KOPT-K1 (cell line): ENCODE results near the gene DGKI.

Experiments used
- H3K27ac ChIP-seq: fragments of 200-600 bp; sonication (generic); 2 replicates; pipeline ENCODE4 v1.5.1; 2016; ENCODE audit warnings: antibody characterized with exemption, mild to moderate bottlenecking, low read depth, low read length; ENCODE audit not compliant: poor library complexity, severe bottlenecking
- H3K36me3 ChIP-seq: fragments of 200-600 bp; sonication (generic); 2 replicates; pipeline ENCODE4 v1.5.1; 2017; ENCODE audit warnings: antibody characterized with exemption, mild to moderate bottlenecking, low read length, moderate library complexity; ENCODE audit not compliant: insufficient read depth
- H3K9me3 ChIP-seq: fragments of 200-600 bp; sonication (generic); 2 replicates; pipeline ENCODE4 v1.5.1; 2017; ENCODE audit warnings: antibody characterized with exemption, low read length, mild to moderate bottlenecking; ENCODE audit not compliant: insufficient read depth, poor library complexity, severe bottlenecking

The DGKI gene

GRCh38 chr7:137760111-137760510 is 86.7 kb downstream of the DGKI start:
- Histone ChIP-seq H3K9me3 (no peaks in the 10 kb centered on the region), H3K27ac (no peak overlapping the region), H3K36me3 (no peaks in the 10 kb centered on the region)

DNA sequence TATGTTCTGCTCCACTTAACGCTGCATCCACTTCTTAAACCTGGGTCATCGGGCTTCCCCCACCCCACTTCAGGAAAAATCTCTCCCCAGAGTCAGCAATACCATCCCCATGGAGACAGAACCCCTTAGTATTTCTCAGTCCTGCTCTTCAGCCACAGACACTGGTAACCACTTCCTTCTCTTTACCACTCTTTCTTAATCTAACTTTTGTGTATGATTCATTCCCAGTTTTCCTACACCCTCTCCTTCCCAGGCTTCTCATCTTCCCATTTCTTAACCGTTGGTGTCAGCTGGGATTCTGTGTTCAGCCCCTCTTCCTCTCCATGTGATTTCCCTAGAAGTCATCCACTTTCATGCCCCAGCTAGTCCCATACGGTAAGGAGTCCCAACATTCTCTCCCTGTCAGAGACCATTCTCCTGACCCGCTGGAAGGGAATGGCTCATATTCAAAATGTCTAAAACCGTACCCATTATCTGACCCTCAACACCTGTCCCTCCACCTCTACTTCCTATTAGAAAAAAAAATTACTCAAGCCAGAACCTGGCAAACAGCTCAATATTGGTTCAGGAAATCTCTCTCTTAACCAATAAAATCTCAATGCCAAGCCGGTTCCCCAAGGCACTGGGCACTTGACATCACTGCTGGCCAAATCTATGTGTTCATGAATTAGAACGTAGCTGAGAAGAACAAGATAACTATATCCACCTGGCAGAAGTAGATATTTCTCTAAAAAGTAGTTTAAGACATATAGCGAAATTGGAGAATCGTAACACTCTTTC is 89.4 kb downstream of the DGKI start:
- H3K36me3 ChIP-seq: no peaks in the 10 kb centered on the region
- H3K9me3 ChIP-seq: no peaks in the 10 kb centered on the region
- H3K27ac ChIP-seq: no peak overlapping the region

DNA sequence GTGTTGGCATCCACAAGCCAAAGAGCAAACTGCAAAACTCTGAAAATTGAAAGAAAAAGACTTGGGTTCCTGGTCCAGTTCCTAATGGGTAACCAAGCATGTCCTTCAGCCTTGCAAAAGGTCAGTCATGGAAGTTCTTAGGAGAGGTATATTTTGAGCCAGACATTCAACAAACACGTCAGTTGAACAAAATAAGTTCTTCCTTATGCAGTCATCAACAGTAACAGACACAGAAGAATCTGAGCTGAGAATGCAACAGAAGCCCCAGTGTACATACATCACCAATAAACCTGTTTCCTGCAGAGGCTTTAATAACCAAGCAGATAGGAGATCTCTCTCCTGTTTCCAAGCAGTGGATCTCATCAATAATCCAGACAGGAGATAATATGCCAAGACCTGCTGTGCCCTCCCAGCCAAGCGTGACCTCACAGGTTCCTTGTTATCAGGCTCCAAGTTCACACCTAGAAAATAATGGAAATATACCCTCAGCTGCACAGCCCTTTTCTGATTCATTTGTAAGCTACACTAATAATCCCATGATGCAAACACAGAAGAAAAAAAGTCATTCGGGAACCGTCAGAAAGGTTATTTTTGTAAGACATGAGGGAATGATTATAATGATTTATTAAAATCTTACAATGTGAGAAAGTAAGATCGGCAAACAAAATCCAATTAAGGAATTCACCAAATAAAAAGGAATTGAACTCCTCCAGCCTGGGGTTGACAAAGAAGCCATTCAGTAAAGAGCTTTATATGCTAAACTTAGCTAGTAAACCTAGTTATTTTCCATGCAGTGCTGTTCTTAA is 90.7 kb downstream of the DGKI start:
- Histone ChIP-seq H3K9me3 (no peaks in the 10 kb centered on the region), H3K36me3 (no peaks in the 10 kb centered on the region), H3K27ac (no peak overlapping the region)

GRCh38 chr7:137755427-137755826 is 91.3 kb downstream of the DGKI start:
- Histone ChIP-seq H3K27ac (no peak overlapping the region), H3K36me3 (no peaks in the 10 kb centered on the region), H3K9me3 (no peaks in the 10 kb centered on the region)

DNA sequence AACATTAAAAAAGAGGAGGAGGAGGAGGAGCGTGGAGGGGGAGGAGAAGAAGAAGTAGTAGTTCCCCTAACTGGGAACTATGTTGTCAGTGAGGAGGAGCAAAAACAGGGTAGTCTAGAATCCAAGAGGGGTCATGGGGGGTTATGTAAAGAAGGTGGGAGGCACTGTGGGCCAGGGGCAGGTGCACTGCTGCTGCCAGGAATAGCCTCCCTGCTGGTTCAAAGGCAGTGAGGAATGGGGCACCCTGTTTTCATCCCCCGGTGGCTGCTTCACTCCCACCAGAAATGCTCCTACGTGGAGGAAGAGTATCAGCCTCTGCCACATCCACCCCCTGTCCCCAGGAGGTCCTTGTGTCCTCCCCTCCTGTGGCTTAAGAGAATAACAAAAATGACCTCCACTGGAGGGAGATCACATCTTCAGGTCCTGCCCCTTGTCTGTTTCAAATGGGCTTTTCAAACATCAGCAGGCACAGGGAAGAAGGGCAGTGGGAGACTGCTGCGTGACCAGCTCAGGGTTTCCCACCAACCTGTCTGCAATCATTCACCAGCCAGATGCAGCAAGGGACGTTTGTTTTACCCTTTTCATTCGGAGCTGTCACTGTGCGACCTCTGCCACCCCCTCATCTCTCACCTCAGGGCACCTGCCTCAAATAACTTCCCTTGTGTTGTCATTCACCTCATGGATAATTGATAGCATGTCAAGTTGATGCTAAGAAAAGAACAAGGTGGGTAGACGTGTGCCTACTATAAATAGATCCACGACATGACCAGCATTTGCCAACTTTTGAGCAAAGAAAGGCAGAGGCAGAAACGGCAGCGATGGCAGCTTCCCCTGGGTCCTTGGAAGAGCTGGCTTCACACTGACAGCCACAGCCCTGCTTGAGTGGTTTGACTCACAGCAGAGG is 92.6 kb downstream of the DGKI start:
- Histone ChIP-seq H3K27ac (no peak overlapping the region), H3K36me3 (no peaks in the 10 kb centered on the region), H3K9me3 (no peaks in the 10 kb centered on the region)

- no peak overlapping the region for H3K27ac ChIP-seq
These were observed 93.2 kb downstream of the DGKI start for GRCh38 chr7:137753575-137753947.

DNA sequence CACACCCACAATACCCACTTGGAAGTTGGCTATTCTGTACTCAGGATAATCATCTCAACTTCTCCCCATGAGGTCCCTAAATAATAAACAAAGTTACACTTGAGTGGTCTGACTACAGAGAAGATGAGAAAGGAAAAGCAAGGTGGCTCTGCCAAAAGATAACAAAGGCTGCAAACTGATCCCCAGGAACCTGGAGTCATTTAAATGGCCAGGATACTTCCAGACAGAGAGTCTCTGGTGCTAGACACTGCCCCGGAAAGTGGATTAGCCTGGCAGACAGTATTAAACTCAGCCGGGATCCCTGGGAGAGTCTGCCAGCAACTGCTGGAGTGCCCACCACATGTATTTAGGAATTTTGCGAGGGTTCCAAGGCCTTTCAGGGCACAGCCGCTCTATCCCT is 93.7 kb downstream of the DGKI start:
- no peak overlapping the region for H3K27ac ChIP-seq
- no peaks in the 10 kb centered on the region for H3K36me3 ChIP-seq
- no peaks in the 10 kb centered on the region for H3K9me3 ChIP-seq

More at GRCh38 chr7:137753575-137753947, 93.2 kb downstream of the DGKI start:
- Histone ChIP-seq H3K36me3 (no peaks in the 10 kb centered on the region), H3K9me3 (no peaks in the 10 kb centered on the region)

DNA sequence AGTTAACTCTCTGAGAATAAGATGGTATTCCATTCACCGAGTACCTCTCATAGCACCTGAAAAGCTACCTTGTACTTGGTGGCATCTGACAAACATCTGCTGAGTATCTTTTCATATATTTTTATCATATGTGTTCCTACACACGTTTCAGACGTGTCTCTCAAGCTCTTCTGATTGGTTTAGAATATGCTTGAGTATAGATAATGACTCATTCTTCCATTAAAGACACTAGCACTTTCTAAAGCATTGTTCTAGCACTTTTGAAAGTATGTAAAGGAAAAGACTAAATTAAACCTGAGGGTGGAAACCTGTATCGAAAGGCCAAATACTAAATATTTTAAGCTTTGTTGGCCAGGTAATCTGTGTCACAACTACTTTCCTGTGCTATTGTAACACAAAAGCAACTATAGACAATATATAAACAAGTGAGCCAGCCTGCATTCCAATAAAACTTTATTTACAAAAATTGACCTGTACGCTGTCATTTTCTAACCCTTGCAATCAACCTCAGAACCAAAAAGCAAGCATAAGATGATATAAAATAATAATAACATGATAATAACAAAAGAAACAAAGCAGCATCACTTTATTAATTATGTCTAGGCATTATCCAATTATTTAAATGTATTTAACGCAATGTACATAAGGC is 95.3 kb downstream of the DGKI start:
- no peaks in the 10 kb centered on the region for H3K9me3 ChIP-seq
- H3K27ac ChIP-seq: no peak overlapping the region
- H3K36me3 ChIP-seq: no peaks in the 10 kb centered on the region

GRCh38 chr7:137747359-137748031 is 99.3 kb downstream of the DGKI start:
- no peak overlapping the region for H3K27ac ChIP-seq
- no peaks in the 10 kb centered on the region for H3K36me3 ChIP-seq
- H3K9me3 ChIP-seq: peaks cover 8% of the 10 kb centered on the region

- H3K27ac ChIP-seq: no peak overlapping the region
- peaks cover 8% of the 10 kb centered on the region for H3K9me3 ChIP-seq
- no peaks in the 10 kb centered on the region for H3K36me3 ChIP-seq
These were observed 103.8 kb downstream of the DGKI start for GRCh38 chr7:137743021-137743420.

GRCh38 chr7:137742051-137742450 is 104.7 kb downstream of the DGKI start:
- Histone ChIP-seq H3K9me3 (peaks cover 8% of the 10 kb centered on the region), H3K36me3 (no peaks in the 10 kb centered on the region), H3K27ac (no peak overlapping the region)

GRCh38 chr7:137741443-137741842 is 105.3 kb downstream of the DGKI start:
- H3K36me3 ChIP-seq: no peaks in the 10 kb centered on the region
- H3K27ac ChIP-seq: no peak overlapping the region
- H3K9me3 ChIP-seq: peaks cover 8% of the 10 kb centered on the region

- Histone ChIP-seq H3K9me3 (no peaks in the 10 kb centered on the region), H3K36me3 (no peaks in the 10 kb centered on the region), H3K27ac (no peak overlapping the region)
These were observed 112.6 kb downstream of the DGKI start for GRCh38 chr7:137734221-137734620.

DNA sequence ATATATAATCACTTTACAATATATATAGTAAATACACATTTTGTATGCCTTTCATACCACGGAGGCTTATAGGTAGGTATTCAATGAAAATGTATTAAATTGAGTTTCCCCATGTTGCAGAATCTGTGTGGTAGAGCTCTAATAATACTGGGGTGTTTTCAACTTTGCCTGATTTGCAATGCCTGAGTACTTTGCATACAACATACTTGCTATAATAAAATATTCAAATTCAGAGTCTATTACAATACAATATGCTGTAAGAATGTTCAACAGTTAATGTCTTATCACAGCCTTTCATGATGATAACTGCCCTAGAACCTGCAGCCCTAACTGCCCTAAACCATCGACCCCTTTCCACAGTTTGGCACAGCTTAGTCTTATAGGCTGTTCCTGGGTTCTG is 114.6 kb downstream of the DGKI start:
- Histone ChIP-seq H3K27ac (no peak overlapping the region), H3K36me3 (no peaks in the 10 kb centered on the region), H3K9me3 (no peaks in the 10 kb centered on the region)
